SK-N-SH treated with all-trans-retinoic acid at 6 μM for 48 hours (cell line): ENCODE results near the gene CYRIA.

Experiments used
- ATAC-seq: fragments of 200-7000 bp; cut with Tn5 transposase; 3 replicates; pipeline ENCODE4 v1.9.1; 2020; ENCODE audit warnings: mild to moderate bottlenecking, moderate library complexity
- ARNTL ChIP-seq: fragments of 450-650 bp; formaldehyde crosslinking; IDR thresholded peaks from 2 replicates; pipeline ENCODE4 v1.5.0; 2020; ENCODE audit warnings: low read depth, mild to moderate bottlenecking, moderate library complexity, borderline replicate concordance
- CSDC2 ChIP-seq: fragments of 250-450 bp; sonication (Bioruptor Pico); IDR thresholded peaks from 2 replicates; pipeline ENCODE4 v1.5.0; 2020; ENCODE audit warnings: mild to moderate bottlenecking, moderate library complexity
- CSRNP3 ChIP-seq: fragments of 250-450 bp; sonication (Bioruptor Pico); IDR thresholded peaks from 2 replicates; pipeline ENCODE4 v1.5.1; 2021; ENCODE audit warnings: mild to moderate bottlenecking, moderate library complexity
- ESRRG ChIP-seq: fragments of 250-450 bp; sonication (Bioruptor Pico); IDR thresholded peaks from 2 replicates; pipeline ENCODE4 v1.6.1; 2021; ENCODE audit warnings: mild to moderate bottlenecking
- GLIS3 ChIP-seq: fragments of 250-450 bp; sonication (Bioruptor Pico); IDR thresholded peaks from 2 replicates; pipeline ENCODE4 v1.5.0; 2020; ENCODE audit warnings: mild to moderate bottlenecking, moderate library complexity
- ISL1 ChIP-seq: fragments of 250-450 bp; sonication (Bioruptor Pico); IDR thresholded peaks from 2 replicates; pipeline ENCODE4 v2.1.2; 2022; ENCODE audit warnings: mild to moderate bottlenecking, moderate library complexity
- OSR1 ChIP-seq: fragments of 250-450 bp; sonication (Bioruptor Pico); IDR thresholded peaks from 2 replicates; pipeline ENCODE4 v1.8.0; 2022; ENCODE audit warnings: moderate library complexity, mild to moderate bottlenecking, inconsistent platforms
- PATZ1 ChIP-seq: fragments of 250-450 bp; sonication (Bioruptor Pico); IDR thresholded peaks from 2 replicates; pipeline ENCODE4 v1.8.0; 2020; ENCODE audit warnings: mild to moderate bottlenecking, moderate library complexity, borderline replicate concordance
- POU6F1 ChIP-seq: fragments of 250-450 bp; sonication (Bioruptor Pico); IDR thresholded peaks from 2 replicates; pipeline ENCODE4 v1.8.0; 2021; ENCODE audit warnings: low read depth, mild to moderate bottlenecking, moderate library complexity, borderline replicate concordance
- PPARA ChIP-seq: fragments of 250-450 bp; sonication (Bioruptor Pico); IDR thresholded peaks from 2 replicates; pipeline ENCODE4 v1.5.0; 2020; ENCODE audit warnings: mild to moderate bottlenecking, borderline replicate concordance
- SNAI2 ChIP-seq: fragments of 250-450 bp; sonication (Bioruptor Pico); IDR thresholded peaks from 2 replicates; pipeline ENCODE4 v1.5.0; 2020; ENCODE audit warnings: mild to moderate bottlenecking, moderate library complexity
- TCF4 ChIP-seq: fragments of 250-450 bp; sonication (Bioruptor Pico); IDR thresholded peaks from 2 replicates; pipeline ENCODE4 v1.8.0; 2021; ENCODE audit warnings: mild to moderate bottlenecking, moderate library complexity, borderline replicate concordance
- TOX ChIP-seq: fragments of 250-450 bp; sonication (Bioruptor Pico); IDR thresholded peaks from 2 replicates; pipeline ENCODE4 v1.8.0; 2021; ENCODE audit warnings: mild to moderate bottlenecking, moderate library complexity, borderline replicate concordance
- TSHZ2 ChIP-seq: fragments of 250-450 bp; sonication (Bioruptor Pico); IDR thresholded peaks from 2 replicates; pipeline ENCODE4 v1.5.0; 2020; ENCODE audit warnings: mild to moderate bottlenecking, moderate library complexity
- ZC3H10 ChIP-seq: fragments of 250-450 bp; sonication (Bioruptor Pico); IDR thresholded peaks from 2 replicates; pipeline ENCODE4 v1.5.1; 2021; ENCODE audit warnings: mild to moderate bottlenecking, moderate library complexity
- ZFP3 ChIP-seq: fragments of 250-450 bp; sonication (Bioruptor Pico); IDR thresholded peaks from 2 replicates; pipeline ENCODE4 v1.5.0; 2020; ENCODE audit warnings: mild to moderate bottlenecking, moderate library complexity
- ZFP30 ChIP-seq: fragments of 450-650 bp; formaldehyde crosslinking; IDR thresholded peaks from 2 replicates; pipeline ENCODE4 v1.5.0; 2022; ENCODE audit warnings: mild to moderate bottlenecking, moderate library complexity
- ZNF565 ChIP-seq: fragments of 450-650 bp; formaldehyde crosslinking; conservative IDR thresholded peaks from 2 replicates; pipeline ENCODE4 v1.5.0; 2020; ENCODE audit warnings: low read depth, mild to moderate bottlenecking, moderate library complexity
- ZNF70 ChIP-seq: fragments of 450-650 bp; formaldehyde crosslinking; IDR thresholded peaks from 2 replicates; pipeline ENCODE4 v1.5.0; 2020; ENCODE audit warnings: mild to moderate bottlenecking, moderate library complexity
- ZNF8 ChIP-seq: fragments of 450-650 bp; formaldehyde crosslinking; IDR thresholded peaks from 2 replicates; pipeline ENCODE4 v1.5.0; 2020; ENCODE audit warnings: mild to moderate bottlenecking, moderate library complexity

Gene CYRIA

GRCh38 chr2:16626997-16627605 lies 38.5 kb downstream of the CYRIA start:
- no peak for ATAC-seq
- TF ChIP-seq CSDC2 (CRISPR knock-in tag) (no peak), GLIS3 (CRISPR knock-in tag) (no peak), TSHZ2 (CRISPR knock-in tag) (no peak), ISL1 (CRISPR knock-in tag) (no peak), ZFP30 (no peak), ESRRG (no peak), ZC3H10 (CRISPR knock-in tag) (no peak), ZNF8 (CRISPR knock-in tag) (no peak)
- TF ChIP-seq, all 23 proteins: peak for 0

GRCh38 chr2:16626497-16626896 lies 39.1 kb downstream of the CYRIA start:
- TF ChIP-seq CSDC2 (CRISPR knock-in tag): no peak
- no peak for TF ChIP-seq OSR1 (CRISPR knock-in tag)
- no peak for TF ChIP-seq GLIS3 (CRISPR knock-in tag)
- TF ChIP-seq TCF4 (CRISPR knock-in tag): no peak
- TF ChIP-seq ZNF8 (CRISPR knock-in tag): no peak
- TF ChIP-seq PPARA (CRISPR knock-in tag): no peak
- TF ChIP-seq ZNF70 (CRISPR knock-in tag): no peak
- TF ChIP-seq ZFP30: no peak
- no peak for TF ChIP-seq PATZ1 (CRISPR knock-in tag)
- TF ChIP-seq ZFP3: no peak
- TF ChIP-seq ISL1 (CRISPR knock-in tag): no peak
- TF ChIP-seq SNAI2 (CRISPR knock-in tag): no peak
- no peak for TF ChIP-seq TOX (CRISPR knock-in tag)
- no peak for ATAC-seq

- ATAC-seq: no peak
- no peak for TF ChIP-seq CSDC2 (CRISPR knock-in tag)
- TF ChIP-seq ZNF565 (CRISPR knock-in tag): no peak
- TF ChIP-seq ZC3H10 (CRISPR knock-in tag): no peak
- TF ChIP-seq GLIS3 (CRISPR knock-in tag): no peak
- TF ChIP-seq ZFP3: no peak
- no peak for TF ChIP-seq PATZ1 (CRISPR knock-in tag)
- TF ChIP-seq ARNTL (CRISPR knock-in tag): no peak
- TF ChIP-seq ESRRG: no peak
- no peak for TF ChIP-seq CSRNP3 (CRISPR knock-in tag)
- TF ChIP-seq POU6F1 (CRISPR knock-in tag): no peak
- no peak for TF ChIP-seq TOX (CRISPR knock-in tag)
Observed at GRCh38 chr2:16625759-16626158, 39.9 kb downstream of the CYRIA start.
